Non-pigmented ciliary epithelial cell (primary cell): ENCODE data around the gene RAD50.
"Not testable (repeated sequence)": the region's sequence is repeated elsewhere in the genome, so short reads cannot be mapped to it uniquely, and the experiment has no call there.

ENCODE experiments used
- DNase-seq: peaks from one replicate; pipeline ENCODE4 v3.0.0-alpha.2; 2010; ENCODE audit warnings: low read depth

RAD50 gene

DNA sequence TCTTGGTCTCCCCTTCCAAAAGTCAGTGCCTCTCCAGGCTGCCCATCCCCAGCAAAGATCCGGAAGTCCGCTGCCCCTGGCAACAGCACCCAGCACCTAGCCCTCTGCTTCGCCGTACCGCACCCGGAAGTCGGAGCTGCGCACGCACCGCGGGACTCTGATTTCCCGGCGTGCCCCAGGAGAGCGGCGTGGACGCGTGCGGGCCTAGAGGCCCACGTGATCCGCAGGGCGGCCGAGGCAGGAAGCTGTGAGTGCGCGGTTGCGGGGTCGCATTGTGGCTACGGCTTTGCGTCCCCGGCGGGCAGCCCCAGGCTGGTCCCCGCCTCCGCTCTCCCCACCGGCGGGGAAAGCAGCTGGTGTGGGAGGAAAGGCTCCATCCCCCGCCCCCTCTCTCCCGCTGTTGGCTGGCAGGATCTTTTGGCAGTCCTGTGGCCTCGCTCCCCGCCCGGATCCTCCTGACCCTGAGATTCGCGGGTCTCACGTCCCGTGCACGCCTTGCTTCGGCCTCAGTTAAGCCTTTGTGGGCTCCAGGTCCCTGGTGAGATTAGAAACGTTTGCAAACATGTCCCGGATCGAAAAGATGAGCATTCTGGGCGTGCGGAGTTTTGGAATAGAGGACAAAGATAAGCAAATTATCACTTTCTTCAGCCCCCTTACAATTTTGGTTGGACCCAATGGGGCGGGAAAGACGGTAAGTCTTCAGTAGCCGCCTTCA, at the start of gene RAD50:
RAD50 (plus strand) TSS at position 215 of the 715 bp plus-strand sequence; CDS start at position 563, 348 bp downstream.
- peak; percentile 45 for DNase-seq

- DNase-seq: no peak
Measured at GRCh38 chr5:132510076-132510475, 46.7 kb upstream of the RAD50 start.

DNA sequence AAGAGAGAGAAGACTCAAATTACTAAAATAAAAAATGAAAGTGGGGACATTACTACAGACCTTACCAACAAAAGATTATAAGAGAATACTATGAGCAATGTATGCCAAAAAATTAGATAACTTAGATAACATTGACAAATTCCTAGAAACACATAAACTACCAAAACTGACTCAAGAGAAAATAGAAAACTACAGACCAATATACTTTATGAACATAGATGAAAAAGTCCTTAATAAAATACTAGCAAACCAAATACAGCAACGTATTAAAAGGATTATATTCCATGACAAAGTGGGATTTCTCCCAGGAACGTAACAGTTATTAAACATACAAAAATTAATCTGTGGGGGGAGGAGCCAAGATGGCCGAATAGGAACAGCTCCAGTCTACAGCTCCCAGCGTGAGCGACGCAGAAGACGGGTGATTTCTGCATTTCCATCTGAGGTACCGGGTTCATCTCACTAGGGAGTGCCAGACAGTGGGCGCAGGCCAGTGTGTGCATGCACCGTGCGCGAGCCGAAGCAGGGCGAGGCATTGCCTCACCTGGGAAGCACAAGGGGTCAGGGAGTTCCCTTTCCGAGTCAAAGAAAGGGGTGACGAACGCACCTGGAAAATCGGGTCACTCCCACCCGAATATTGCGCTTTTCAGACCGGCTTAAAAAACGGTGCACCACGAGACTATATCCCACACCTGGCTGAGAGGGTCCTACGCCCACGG, 43.0 kb upstream of the RAD50 start:
- DNase-seq: not testable (repeated sequence)

DNA sequence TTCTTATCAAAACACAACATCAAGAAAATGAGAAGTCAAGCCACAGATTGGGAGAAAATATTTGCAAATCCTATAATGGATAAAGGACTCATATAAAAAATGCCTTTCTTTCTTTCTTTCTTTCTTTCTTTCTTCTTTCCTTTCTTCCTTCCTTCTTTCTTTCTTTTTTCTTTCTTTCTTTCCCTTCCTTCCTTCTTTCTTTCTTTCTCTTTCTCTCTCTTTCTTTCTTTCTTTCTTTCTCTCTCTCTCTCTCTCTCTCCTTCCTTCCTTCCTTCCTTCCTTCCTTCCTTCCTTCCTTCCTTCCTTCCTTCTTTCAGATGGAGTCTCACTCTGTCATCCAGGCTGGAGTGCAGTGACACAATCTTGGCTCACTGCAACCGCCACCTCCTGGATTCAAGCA, 34.7 kb upstream of the RAD50 start:
- not testable (repeated sequence) for DNase-seq

DNA sequence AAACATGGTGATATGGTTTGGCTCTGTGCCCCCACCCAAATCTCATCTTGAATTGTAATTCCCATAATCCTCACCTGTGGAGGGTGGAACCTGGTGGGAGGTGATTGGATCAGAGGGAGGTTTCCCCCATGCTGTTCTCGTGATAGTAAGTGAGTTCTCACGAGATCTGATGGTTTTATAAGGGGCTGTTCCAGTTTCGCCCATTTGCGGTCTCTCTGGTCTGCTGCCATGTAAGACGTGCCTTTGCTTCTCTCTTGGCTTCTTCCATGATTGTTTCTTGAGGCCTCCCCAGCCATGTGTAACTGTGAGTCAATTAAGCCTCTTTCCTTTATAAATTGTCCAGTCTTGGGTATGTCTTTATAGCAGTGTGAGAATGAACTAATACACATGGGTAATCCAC, 31.9 kb upstream of the RAD50 start:
- not testable (repeated sequence) for DNase-seq

DNA sequence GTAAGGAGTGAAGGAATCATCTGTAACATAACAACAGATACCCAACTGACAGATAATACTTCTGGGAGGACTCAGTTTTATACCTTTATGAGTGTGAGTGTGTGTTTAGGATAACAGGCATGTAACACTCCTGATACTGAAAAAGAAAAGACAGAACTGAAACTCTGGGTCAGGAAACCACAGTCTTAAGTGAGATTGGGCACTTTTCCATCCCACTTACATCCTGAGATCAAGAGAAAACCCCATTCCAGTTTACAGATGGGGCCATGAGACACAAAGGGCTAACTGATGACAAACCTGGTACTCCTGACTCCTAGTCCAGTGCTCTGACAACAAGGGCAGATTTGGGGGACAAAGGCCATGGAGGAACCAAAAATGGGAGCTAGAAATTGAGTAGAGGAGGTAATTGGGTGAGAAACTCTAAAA, 31.5 kb upstream of the RAD50 start:
- no peak for DNase-seq

DNA sequence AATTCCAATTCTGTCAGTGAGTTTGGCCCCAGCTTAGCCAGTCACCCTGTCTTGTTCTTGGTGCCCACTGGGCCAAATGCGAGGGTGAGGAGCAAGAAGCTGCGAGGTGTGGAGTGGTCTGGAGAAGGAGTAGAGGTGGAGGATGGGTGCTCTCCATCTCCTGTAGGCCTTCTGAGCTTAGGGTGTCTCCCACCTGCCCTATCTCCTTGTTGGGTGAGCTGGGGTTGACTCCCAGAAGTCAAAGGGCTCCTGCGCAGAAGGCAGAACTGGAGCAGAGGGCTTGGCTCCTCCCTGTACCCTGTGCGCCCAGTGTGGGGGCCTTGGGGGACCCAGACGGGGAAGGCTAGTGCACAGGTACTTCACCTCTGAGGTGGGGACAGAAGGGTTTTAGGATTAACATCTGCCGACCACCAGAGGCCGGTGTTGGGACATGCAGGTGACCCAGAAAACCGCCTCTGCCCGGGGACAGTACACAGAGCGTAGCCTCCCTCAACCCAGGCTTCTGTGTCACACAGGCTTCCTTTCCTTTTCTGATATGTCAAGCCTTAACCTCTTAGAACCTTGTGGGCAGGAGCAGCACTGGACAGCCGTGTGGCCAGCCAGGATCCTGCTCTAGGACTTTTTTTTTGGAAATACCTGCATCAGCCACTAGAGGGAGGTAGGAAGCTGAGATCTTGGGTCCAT, 30.3 kb upstream of the RAD50 start:
- no peak for DNase-seq

GRCh38 chr5:132526974-132527564, 29.7 kb upstream of the RAD50 start:
- no peak for DNase-seq

DNA sequence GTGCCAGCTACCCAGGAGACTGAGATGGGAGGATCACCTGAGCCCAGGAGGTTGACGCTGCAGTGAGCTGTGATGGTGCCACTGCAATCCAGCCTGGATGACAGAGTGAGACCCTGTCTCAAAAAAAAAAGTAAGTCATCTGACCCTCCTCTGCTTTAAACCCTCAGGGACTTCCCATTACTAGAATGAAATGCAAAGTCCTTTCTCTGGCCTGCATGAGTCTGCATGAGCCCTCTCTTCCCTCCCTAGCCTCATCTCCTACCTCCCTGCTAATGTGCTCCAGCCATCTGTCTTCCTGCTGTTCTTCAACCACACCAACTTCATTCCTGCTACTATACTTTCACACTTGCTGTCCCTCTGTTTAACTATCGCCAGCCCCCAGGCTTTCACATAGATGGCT, 28.8 kb upstream of the RAD50 start:
- DNase-seq: no peak

GRCh38 chr5:132528866-132529634, 27.7 kb upstream of the RAD50 start:
- DNase-seq: no peak

- no peak for DNase-seq
Measured at GRCh38 chr5:132530946-132531345, 25.8 kb upstream of the RAD50 start.

DNA sequence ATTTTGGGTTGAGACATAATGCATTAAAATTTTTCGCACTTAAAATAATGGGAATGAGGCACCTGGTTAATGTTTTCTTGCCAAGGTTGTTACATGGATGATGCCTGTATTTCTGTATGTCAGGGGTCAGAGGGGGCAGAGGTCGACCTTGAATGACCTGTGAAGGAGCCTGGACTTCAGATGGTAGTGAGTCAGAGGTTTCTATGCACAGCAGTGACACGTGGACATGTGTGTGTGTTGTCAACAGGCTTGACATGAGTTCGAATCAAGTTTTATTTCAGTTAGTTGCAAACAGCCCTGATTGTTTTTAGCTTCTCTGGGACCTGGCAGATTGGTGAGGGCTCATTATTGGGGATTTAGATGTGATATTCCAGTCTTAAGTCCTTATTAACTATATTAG, 17.1 kb upstream of the RAD50 start:
- DNase-seq: no peak

DNA sequence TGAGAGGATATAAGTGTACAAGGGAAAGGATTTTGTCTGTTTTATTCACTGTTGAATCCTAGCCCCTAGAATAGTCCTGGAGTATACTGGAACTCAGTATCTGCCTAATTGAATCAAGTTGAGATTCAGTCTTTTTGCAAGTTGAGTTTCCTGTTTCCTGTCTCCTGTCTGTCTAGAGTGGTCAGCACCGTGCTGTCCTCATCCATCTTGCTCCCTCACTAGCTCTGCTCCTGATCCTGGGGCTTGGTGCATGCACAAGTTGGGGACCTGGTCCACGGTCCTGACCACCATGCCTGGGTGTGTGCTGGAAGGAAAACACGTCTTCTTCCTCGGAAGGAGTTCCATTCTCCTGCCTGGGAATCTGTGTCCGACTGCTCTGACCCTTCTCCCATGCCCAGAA, 16.6 kb upstream of the RAD50 start:
- no peak for DNase-seq

GRCh38 chr5:132540764-132541163, 16.0 kb upstream of the RAD50 start:
- DNase-seq: no peak

DNA sequence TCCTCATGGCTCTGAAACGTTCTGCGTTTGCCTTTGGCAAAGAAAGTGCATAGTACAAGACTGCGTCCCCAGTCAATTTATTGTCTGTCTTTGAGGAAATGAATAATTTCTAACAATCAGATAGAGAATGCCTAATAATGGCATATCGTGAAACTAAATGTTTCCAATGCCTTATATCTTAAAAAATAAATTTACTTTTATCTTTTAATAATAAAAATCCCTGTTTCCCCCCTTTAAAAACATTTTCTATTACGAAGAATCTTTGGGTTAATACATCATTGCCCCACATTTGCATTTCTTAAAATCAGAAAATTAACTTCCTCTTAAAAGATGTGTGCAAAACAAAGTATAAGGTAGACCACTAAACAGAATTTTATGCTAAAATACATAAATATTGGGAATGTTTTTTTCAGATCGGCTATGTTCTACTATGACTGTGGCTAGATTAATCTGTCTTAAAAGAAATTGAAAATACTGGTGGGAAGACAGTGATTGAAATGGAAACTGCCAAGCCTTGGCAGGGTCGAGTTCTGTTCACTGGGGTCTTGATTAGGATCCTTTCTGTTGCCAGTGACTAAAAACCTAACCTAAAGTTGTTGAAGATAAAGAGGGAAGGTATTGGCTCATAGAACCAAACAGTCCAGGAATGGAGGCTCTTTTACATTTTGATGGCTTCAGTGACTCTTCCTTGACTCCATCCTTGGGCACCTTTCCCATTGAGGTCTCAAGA, 13.1 kb upstream of the RAD50 start, which contains the start of gene IL5:
IL5 (minus strand) TSS at position 51 of the 730 bp plus-strand sequence; CDS start at position 7, 44 bp downstream.
- DNase-seq: no peak

DNA sequence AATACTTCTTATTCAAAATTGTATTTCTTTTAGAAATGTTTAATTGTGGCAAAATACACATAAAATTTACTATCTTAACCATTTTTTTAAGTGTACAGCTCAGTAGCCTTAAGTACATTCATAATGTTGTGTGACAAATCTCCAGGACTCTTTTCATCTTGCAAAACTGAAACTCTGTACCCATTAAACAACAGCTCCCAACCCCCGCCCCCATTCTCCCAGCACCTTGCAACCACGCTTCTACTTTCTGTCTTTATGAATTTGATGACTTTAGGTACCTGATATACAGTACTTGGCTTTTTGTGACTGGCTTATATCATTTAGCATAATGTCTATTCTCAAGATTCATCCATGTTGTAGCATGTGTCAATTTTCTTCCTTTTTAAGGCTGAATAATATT, 10.7 kb upstream of the RAD50 start:
- no peak for DNase-seq

DNA sequence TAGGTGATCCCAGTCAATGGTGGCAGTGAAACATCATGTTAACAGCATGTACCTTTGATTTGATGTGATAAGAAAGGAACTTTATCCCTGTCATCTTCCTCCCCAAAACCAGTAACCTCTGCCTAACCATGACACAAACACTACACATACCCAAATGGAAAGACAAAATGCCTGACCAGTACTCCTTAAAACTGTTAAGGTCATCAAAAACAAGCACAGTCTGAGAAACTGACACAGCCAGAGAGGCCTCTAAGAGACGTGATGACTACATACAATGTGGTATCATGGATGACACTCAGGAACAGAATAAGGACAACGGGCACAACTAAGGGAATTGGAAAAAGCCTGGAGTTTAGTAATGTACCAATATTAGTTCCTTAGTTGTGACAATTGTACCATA, 9.5 kb upstream of the RAD50 start:
- no peak for DNase-seq

GRCh38 chr5:132548834-132549233, 7.9 kb upstream of the RAD50 start:
- not testable (repeated sequence) for DNase-seq

DNA sequence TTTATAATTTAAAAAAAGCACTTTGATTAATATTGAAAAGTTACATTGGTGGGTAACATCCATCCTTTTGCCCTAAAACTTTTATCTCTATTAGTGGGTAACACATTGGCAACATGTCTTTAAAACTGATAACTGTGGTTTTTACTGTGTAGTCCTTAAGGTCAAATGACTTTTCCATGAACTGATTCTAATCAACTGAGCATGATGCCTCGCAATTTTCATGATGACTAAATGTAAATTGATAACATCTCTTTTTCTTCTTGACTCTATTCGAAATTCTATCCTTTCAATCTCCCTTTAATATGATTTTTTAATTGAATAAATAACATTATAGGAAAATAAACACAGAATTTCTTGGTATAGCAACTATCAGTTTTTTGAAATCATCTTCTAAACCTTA, 7.2 kb upstream of the RAD50 start:
- no peak for DNase-seq

DNA sequence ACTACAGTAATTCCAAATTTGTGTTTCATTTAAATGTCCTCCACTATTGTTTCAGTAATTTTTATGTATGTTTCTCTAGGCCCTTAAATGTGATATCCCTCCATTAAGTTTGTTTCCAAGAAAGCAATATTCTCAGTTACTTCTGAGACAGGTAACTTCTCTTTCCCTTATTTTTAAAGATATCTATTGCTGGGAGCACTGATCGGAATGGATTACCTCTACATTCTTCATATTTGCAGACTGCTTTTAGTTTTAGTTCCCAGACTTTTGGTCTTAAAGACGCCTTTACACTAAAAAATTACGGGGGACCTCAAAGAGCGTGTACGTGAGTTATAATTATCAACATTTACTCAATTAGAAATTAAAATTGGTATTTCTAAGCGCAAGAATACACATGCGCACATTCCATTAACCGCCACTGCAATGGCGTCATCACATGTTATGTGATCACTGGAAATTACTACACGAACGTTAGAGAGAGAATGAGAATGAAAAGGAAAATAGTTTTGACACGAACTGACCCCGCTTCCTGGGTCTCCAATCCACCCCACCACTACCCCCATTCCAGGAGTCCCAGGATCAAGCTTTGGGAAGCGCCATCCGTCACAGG, 519 bp upstream of the RAD50 start:
- DNase-seq: no peak
